SK-N-SH (cell line): Measurements from ENCODE around the gene TEAD4. TPM values are rescaled to one million over a fixed set of nuclear protein-coding genes. Genes with fewer than 3 reads are reported as not detected.

Experiments
- CTCF ChIA-PET: fragments of 300-600, 350-600 bp; formaldehyde crosslinking; extraction: SDS; loops from one replicate; lab custom pipeline; 2021; lab: Yijun Ruan, JAX
- POLR2A ChIA-PET: fragments of 350-600 bp; sonication (Branson Sonifier 250); formaldehyde crosslinking; extraction: SDS; loops from one replicate; lab custom pipeline; 2020; ENCODE audit warnings: antibody characterized with exemption, inconsistent platforms; lab: Yijun Ruan, JAX
- DNase-seq: peaks from one replicate; pipeline ENCODE4 v3.0.0; 2012
- H2AFZ ChIP-seq: fragments of 200-600 bp; sonication (generic); 2 replicates; pipeline ENCODE4 v1.8.1; 2016; ENCODE audit warnings: antibody characterized with exemption, mild to moderate bottlenecking, low read depth
- H3F3A ChIP-seq: fragments of 200-600 bp; sonication (generic); replicated peaks from 2 replicates; pipeline ENCODE3; 2016; ENCODE audit warnings: antibody characterized with exemption, mild to moderate bottlenecking; ENCODE audit not compliant: insufficient read depth
- H3K27ac ChIP-seq, 2 experiments: fragments of 200-500 bp in 1 of 2; fragments of 200-600 bp in 1 of 2; sonication (Bioruptor generic) in 1 of 2; sonication (generic), shearing (Covaris generic) in 1 of 2; 2 replicates each; pipeline versions ENCODE4 v1.5.1 to v1.6.1; 2014 to 2016; ENCODE audit warnings: low read depth in 2 of 2, inconsistent platforms in 1 of 2, low read length in 1 of 2, mild to moderate bottlenecking in 1 of 2, mixed read lengths in 1 of 2
- H3K27me3 ChIP-seq: fragments of 200-600 bp; sonication (generic), shearing (Covaris generic); 2 replicates; pipeline ENCODE4 v1.6.1; 2016; ENCODE audit warnings: mixed run types; ENCODE audit not compliant: insufficient read depth
- H3K36me3 ChIP-seq, 2 experiments: fragments of 200-500 bp in 1 of 2; fragments of 200-600 bp in 1 of 2; sonication (Bioruptor generic) in 1 of 2; sonication (generic) in 1 of 2; replicated peaks in 1 of 2; 2 replicates each; pipeline versions ENCODE3 to v1.5.1; 2014 to 2016; ENCODE audit warnings: low read length in 1 of 2, mild to moderate bottlenecking in 1 of 2; ENCODE audit not compliant: insufficient read depth in 2 of 2, control insufficient read depth in 1 of 2
- H3K4me1 ChIP-seq, 2 experiments: fragments of 200-500 bp in 1 of 2; fragments of 200-600 bp in 1 of 2; sonication (Bioruptor generic) in 1 of 2; sonication (generic), shearing (Covaris generic) in 1 of 2; 2 replicates each; pipeline versions ENCODE4 v1.5.1 to v1.6.1; 2014 to 2016; ENCODE audit warnings: low read depth in 1 of 2, low read length in 1 of 2, mixed run types in 1 of 2; ENCODE audit not compliant: insufficient read depth in 2 of 2, control insufficient read depth in 1 of 2
- H3K4me2 ChIP-seq: fragments of 200-600 bp; sonication (generic), shearing (Covaris generic); 2 replicates; pipeline ENCODE4 v1.6.1; 2017; ENCODE audit warnings: mixed run types
- H3K4me3 ChIP-seq, 2 experiments: fragments of 200-500 bp in 1 of 2; fragments of 200-600 bp in 1 of 2; sonication (Bioruptor generic) in 1 of 2; sonication (generic), shearing (Covaris generic) in 1 of 2; 2 replicates each; pipeline versions ENCODE4 v1.5.1 to v1.8.1; 2014 to 2016; ENCODE audit warnings: low read depth in 2 of 2, inconsistent platforms in 1 of 2, low read length in 1 of 2, mild to moderate bottlenecking in 1 of 2, mixed read lengths in 1 of 2, moderate library complexity in 1 of 2
- H3K79me2 ChIP-seq: fragments of 200-600 bp; sonication (generic); 2 replicates; pipeline ENCODE4 v1.8.1; 2017; ENCODE audit warnings: mild to moderate bottlenecking; ENCODE audit not compliant: insufficient read depth
- H3K9ac ChIP-seq: fragments of 200-600 bp; sonication (generic); 2 replicates; pipeline ENCODE4 v1.6.1; 2017; ENCODE audit warnings: mixed run types
- H3K9me2 ChIP-seq: fragments of 200-600 bp; sonication (generic); 2 replicates; pipeline ENCODE4 v1.6.1; 2017; ENCODE audit warnings: mixed run types
- H3K9me3 ChIP-seq: fragments of 200-600 bp; sonication (generic); 2 replicates; pipeline ENCODE4 v1.6.1; 2017; ENCODE audit warnings: mixed run types, mild to moderate bottlenecking, moderate library complexity
- H4K20me1 ChIP-seq: fragments of 200-600 bp; sonication (generic); 2 replicates; pipeline ENCODE4 v1.6.1; 2017; ENCODE audit warnings: mild to moderate bottlenecking, mixed run types; ENCODE audit not compliant: insufficient read depth
- ELF1 ChIP-seq: IDR thresholded peaks from 2 replicates; pipeline ENCODE4 v1.4.0; 2012
- EZH2phosphoT487 ChIP-seq: fragments of 200-600 bp; sonication (generic); IDR thresholded peaks from 2 replicates; pipeline ENCODE4 v1.6.1; 2017; ENCODE audit warnings: low read depth, mixed run types, mild to moderate bottlenecking, antibody characterized with exemption, moderate library complexity, borderline replicate concordance
- FOXJ3 ChIP-seq: sonication (generic); formaldehyde crosslinking; IDR thresholded peaks from 2 replicates; pipeline ENCODE4 v1.5.1; 2020; ENCODE audit warnings: mild to moderate bottlenecking, missing genetic modification reagents
- FOXM1 ChIP-seq: IDR thresholded peaks from 2 replicates; pipeline ENCODE4 v1.4.0; 2012; ENCODE audit warnings: low read depth, mild to moderate bottlenecking
- MAX ChIP-seq: IDR thresholded peaks from 2 replicates; pipeline ENCODE4 v1.4.0; 2012; ENCODE audit warnings: low read depth
- MXI1 ChIP-seq: IDR thresholded peaks from 2 replicates; pipeline ENCODE4 v1.6.1; 2012; ENCODE audit warnings: mild to moderate bottlenecking, low read depth, low read length, improper control_type of control experiment
- NFIC ChIP-seq: IDR thresholded peaks from 2 replicates; pipeline ENCODE4 v1.4.0; 2012; ENCODE audit warnings: borderline replicate concordance
- RCOR1 ChIP-seq: fragments of 150-350 bp; IDR thresholded peaks from 2 replicates; pipeline ENCODE4 v1.6.1; 2017; ENCODE audit warnings: antibody characterized with exemption, low read length
- REST ChIP-seq: IDR thresholded peaks from 2 replicates; pipeline ENCODE4 v1.6.1; 2012; ENCODE audit warnings: mild to moderate bottlenecking, low read depth, low read length, moderate library complexity
- RFX5 ChIP-seq: IDR thresholded peaks from 2 replicates; pipeline ENCODE4 v1.6.1; 2012; ENCODE audit warnings: mild to moderate bottlenecking, improper control_type of control experiment, low read length
- RXRA ChIP-seq: IDR thresholded peaks from 2 replicates; pipeline ENCODE4 v1.4.0; 2012; ENCODE audit warnings: low read depth, mild to moderate bottlenecking, borderline replicate concordance
- SIN3A ChIP-seq: IDR thresholded peaks from 2 replicates; pipeline ENCODE4 v1.6.1; 2012; ENCODE audit warnings: low read depth, mild to moderate bottlenecking, low read length, moderate library complexity, borderline replicate concordance
- SMC3 ChIP-seq: IDR thresholded peaks from 2 replicates; pipeline ENCODE4 v1.6.1; 2012; ENCODE audit warnings: low read depth, low read length, improper control_type of control experiment
- TAF1 ChIP-seq: IDR thresholded peaks from 2 replicates; pipeline ENCODE4 v1.6.1; 2012; ENCODE audit warnings: low read depth, mild to moderate bottlenecking, low read length, moderate library complexity, borderline replicate concordance
- TEAD4 ChIP-seq: IDR thresholded peaks from 2 replicates; pipeline ENCODE4 v1.4.0; 2012; ENCODE audit warnings: mild to moderate bottlenecking, borderline replicate concordance; ENCODE audit not compliant: insufficient read depth
- YY1 ChIP-seq: IDR thresholded peaks from 2 replicates; pipeline ENCODE4 v1.4.0; 2012; ENCODE audit warnings: low read depth, mild to moderate bottlenecking
- WGBS: methylation state at CpG from one replicate; pipeline ENCODE4 v1.1.6; 2017; ENCODE audit warnings: low lambda C conversion rate; 5-methylcytosine and 5-hydroxymethylcytosine counted together
- polyA plus RNA-seq, 3 experiments: library from polyadenylated mRNA; depleted of rRNA; stranded (reverse); fragments of >200 nt; gene quantifications; 2 replicates each; pipeline ENCODE4 v1.2.3, GENCODE V29; 2012
- TF ChIP-seq, protein P1 (sequence below): fragments of 200-600 bp; sonication (generic); IDR thresholded peaks from 2 replicates; pipeline ENCODE4 v1.6.1; 2017; ENCODE audit warnings: antibody characterized with exemption, mild to moderate bottlenecking, moderate library complexity
- TF ChIP-seq, protein P2 (sequence below): IDR thresholded peaks from 2 replicates; pipeline ENCODE4 v1.4.0; 2012; ENCODE audit warnings: low read depth, borderline replicate concordance
- TF ChIP-seq, protein P3 (sequence below): IDR thresholded peaks from 2 replicates; pipeline ENCODE4 v1.4.0; 2012; ENCODE audit warnings: low read depth, borderline replicate concordance

Gene TEAD4
- polyA plus RNA-seq, 1 of the 3 experiments (the other 2 are of a cell fraction) = 27.1 TPM

DNA sequence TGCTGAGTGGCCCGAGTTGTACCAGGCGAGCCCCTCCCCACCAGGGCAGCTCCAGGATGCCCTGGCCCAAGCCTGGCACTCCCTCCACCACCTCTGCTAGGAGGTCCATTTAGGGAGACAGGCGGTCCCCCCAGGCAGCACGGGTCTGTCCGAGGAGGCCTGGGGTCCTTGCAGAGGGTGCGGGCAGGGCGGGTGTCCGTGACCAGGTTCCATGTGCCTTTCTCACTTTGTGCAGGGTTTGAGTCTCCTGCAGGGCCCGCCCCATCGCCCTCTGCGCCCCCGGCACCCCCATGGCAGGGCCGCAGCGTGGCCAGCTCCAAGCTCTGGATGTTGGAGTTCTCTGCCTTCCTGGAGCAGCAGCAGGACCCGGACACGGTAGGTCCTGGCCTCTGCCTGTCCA is 61.2 kb downstream of the TEAD4 start (continued):
- TF ChIP-seq RXRA = no peak
- TF ChIP-seq SMC3 = no peak

- peaks cover 9 to 23% of the 10 kb centered on the region in 2 experiments for H3K36me3 ChIP-seq
- no peak overlapping the region for H3K4me2 ChIP-seq
- ChIA-PET POLR2A (no interaction called here), CTCF (interaction anchor here (2.4 to 3.6 kb wide), 3 partner anchors 13 to 16 kb away, joined by 11 to 13 read pairs (median 12); no protein-coding TSS in a partner anchor)
- no peaks in the 10 kb centered on the region for H3F3A ChIP-seq
- TF ChIP-seq SIN3A = no peak
- TF ChIP-seq RFX5 = no peak
- TF ChIP-seq FOXJ3 (CRISPR knock-in tag) = no peak
- no peak for TF ChIP-seq FOXM1
- no peak for TF ChIP-seq YY1
- TF ChIP-seq REST = no peak
- TF ChIP-seq, protein P1, sequence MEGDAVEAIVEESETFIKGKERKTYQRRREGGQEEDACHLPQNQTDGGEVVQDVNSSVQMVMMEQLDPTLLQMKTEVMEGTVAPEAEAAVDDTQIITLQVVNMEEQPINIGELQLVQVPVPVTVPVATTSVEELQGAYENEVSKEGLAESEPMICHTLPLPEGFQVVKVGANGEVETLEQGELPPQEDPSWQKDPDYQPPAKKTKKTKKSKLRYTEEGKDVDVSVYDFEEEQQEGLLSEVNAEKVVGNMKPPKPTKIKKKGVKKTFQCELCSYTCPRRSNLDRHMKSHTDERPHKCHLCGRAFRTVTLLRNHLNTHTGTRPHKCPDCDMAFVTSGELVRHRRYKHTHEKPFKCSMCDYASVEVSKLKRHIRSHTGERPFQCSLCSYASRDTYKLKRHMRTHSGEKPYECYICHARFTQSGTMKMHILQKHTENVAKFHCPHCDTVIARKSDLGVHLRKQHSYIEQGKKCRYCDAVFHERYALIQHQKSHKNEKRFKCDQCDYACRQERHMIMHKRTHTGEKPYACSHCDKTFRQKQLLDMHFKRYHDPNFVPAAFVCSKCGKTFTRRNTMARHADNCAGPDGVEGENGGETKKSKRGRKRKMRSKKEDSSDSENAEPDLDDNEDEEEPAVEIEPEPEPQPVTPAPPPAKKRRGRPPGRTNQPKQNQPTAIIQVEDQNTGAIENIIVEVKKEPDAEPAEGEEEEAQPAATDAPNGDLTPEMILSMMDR = no peak
- TF ChIP-seq RCOR1 = no peak
- TF ChIP-seq NFIC = no peak
- no peak for TF ChIP-seq EZH2phosphoT487
- no peak for TF ChIP-seq MXI1
- TF ChIP-seq, protein P2, sequence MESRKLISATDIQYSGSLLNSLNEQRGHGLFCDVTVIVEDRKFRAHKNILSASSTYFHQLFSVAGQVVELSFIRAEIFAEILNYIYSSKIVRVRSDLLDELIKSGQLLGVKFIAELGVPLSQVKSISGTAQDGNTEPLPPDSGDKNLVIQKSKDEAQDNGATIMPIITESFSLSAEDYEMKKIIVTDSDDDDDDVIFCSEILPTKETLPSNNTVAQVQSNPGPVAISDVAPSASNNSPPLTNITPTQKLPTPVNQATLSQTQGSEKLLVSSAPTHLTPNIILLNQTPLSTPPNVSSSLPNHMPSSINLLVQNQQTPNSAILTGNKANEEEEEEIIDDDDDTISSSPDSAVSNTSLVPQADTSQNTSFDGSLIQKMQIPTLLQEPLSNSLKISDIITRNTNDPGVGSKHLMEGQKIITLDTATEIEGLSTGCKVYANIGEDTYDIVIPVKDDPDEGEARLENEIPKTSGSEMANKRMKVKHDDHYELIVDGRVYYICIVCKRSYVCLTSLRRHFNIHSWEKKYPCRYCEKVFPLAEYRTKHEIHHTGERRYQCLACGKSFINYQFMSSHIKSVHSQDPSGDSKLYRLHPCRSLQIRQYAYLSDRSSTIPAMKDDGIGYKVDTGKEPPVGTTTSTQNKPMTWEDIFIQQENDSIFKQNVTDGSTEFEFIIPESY = no peak
- TF ChIP-seq SMC3 = no peak
- TF ChIP-seq RXRA = no peak
- TF ChIP-seq, protein P3, sequence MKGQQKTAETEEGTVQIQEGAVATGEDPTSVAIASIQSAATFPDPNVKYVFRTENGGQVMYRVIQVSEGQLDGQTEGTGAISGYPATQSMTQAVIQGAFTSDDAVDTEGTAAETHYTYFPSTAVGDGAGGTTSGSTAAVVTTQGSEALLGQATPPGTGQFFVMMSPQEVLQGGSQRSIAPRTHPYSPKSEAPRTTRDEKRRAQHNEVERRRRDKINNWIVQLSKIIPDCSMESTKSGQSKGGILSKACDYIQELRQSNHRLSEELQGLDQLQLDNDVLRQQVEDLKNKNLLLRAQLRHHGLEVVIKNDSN = no peak
- TF ChIP-seq TEAD4 = no peak
- no peak for TF ChIP-seq ELF1
- no peak for TF ChIP-seq MAX
- no peak for TF ChIP-seq TAF1
- 96% methylated on average over 13 of the region's 13 CpGs for WGBS
- H3K4me1 ChIP-seq = no peaks in the 10 kb centered on the region
- no peak overlapping the region for H3K27ac ChIP-seq
- no peak overlapping the region for H3K4me3 ChIP-seq
- DNase-seq = no peak
- H3K9ac ChIP-seq = no peak overlapping the region
- no peak overlapping the region for H2AFZ ChIP-seq
- H3K9me3 ChIP-seq = no peaks in the 10 kb centered on the region
- no peaks in the 10 kb centered on the region for H3K79me2 ChIP-seq
- no peaks in the 10 kb centered on the region for H4K20me1 ChIP-seq
- H3K27me3 ChIP-seq = no peaks in the 10 kb centered on the region
- H3K9me2 ChIP-seq = no peaks in the 10 kb centered on the region
These were observed 61.7 kb downstream of the TEAD4 start for GRCh38 chr12:3020850-3021435.
